ENCODE measurements around the gene NCK2.

The NCK2 gene

GRCh38 chr2:105773568-105773967, 28.9 kb downstream of the NCK2 start:
- no peak overlapping the region for H3K4me3 ChIP-seq (ENCODE audit: control insufficient read depth, low read depth, low read length)
- DNase-seq (ENCODE audit: low read depth): no peak
- TF ChIP-seq CTCF (IDR thresholded peaks at IDR 0.05; ENCODE audit: control insufficient read depth, insufficient read depth, low read depth, low read length, missing control alignments): no peak

- no peak for TF ChIP-seq CTCF (IDR thresholded peaks at IDR 0.05; ENCODE audit: control insufficient read depth, insufficient read depth, low read depth, low read length, missing control alignments)
- no peak for DNase-seq (ENCODE audit: low read depth)
- no peak overlapping the region for H3K4me3 ChIP-seq (ENCODE audit: control insufficient read depth, low read depth, low read length)
Measured at GRCh38 chr2:105774781-105775337, 30.1 kb downstream of the NCK2 start.

- TF ChIP-seq CTCF (IDR thresholded peaks at IDR 0.05; ENCODE audit: control insufficient read depth, insufficient read depth, low read depth, low read length, missing control alignments): no peak
- DNase-seq (ENCODE audit: low read depth): no peak
- H3K4me3 ChIP-seq (ENCODE audit: control insufficient read depth, low read depth, low read length): no peak overlapping the region
Measured at GRCh38 chr2:105775809-105776559, 31.3 kb downstream of the NCK2 start.

- TF ChIP-seq CTCF (IDR thresholded peaks at IDR 0.05; ENCODE audit: control insufficient read depth, insufficient read depth, low read depth, low read length, missing control alignments): no peak
- DNase-seq (ENCODE audit: low read depth): no peak
- H3K4me3 ChIP-seq (ENCODE audit: control insufficient read depth, low read depth, low read length): no peak overlapping the region
Measured at GRCh38 chr2:105776560-105776928, 31.8 kb downstream of the NCK2 start.

GRCh38 chr2:105777031-105777482, 32.3 kb downstream of the NCK2 start:
- no peak overlapping the region for H3K4me3 ChIP-seq (ENCODE audit: control insufficient read depth, low read depth, low read length)
- no peak for DNase-seq (ENCODE audit: low read depth)
- TF ChIP-seq CTCF (IDR thresholded peaks at IDR 0.05; ENCODE audit: control insufficient read depth, insufficient read depth, low read depth, low read length, missing control alignments): no peak

GRCh38 chr2:105777506-105778055, 32.9 kb downstream of the NCK2 start:
- no peak for TF ChIP-seq CTCF (IDR thresholded peaks at IDR 0.05; ENCODE audit: control insufficient read depth, insufficient read depth, low read depth, low read length, missing control alignments)
- no peak for DNase-seq (ENCODE audit: low read depth)
- no peak overlapping the region for H3K4me3 ChIP-seq (ENCODE audit: control insufficient read depth, low read depth, low read length)
